A673 (cell line): ENCODE measurements around the gene FRMD4B. TPM values are rescaled to one million over a fixed set of nuclear protein-coding genes. Genes with fewer than 3 reads are reported as not detected.

Experiments used
- BruUV-seq: library from RNA; stranded (reverse); fragments of 400-500 nt; replicated peaks from 2 replicates; lab custom pipeline; 2021; lab: Mats Ljungman, UMichigan
- CTCF ChIA-PET: fragments of 300-600 bp; sonication (Branson Sonifier 250); formaldehyde crosslinking; loops from one replicate; lab custom pipeline; 2022; ENCODE audit warnings: antibody characterized with exemption; lab: Charles Lee
- POLR2A ChIA-PET: fragments of 300-600 bp; sonication (Branson Sonifier 250); formaldehyde crosslinking; loops from one replicate; lab custom pipeline; 2022; ENCODE audit warnings: antibody characterized with exemption; ENCODE audit not compliant: low non-redundant PET; lab: Charles Lee
- DNase-seq: peaks from one replicate; pipeline ENCODE4 v3.0.0-alpha.2; 2015; ENCODE audit warnings: low spot score
- H3K27ac ChIP-seq: fragments of 200-600 bp; sonication (generic); 2 replicates; pipeline ENCODE4 v1.5.1; 2016; ENCODE audit warnings: mixed run types, low read depth, mild to moderate bottlenecking, mixed read lengths, antibody characterized with exemption, low read length; ENCODE audit not compliant: poor library complexity, severe bottlenecking
- H3K27me3 ChIP-seq: fragments of 200-600 bp; sonication (generic); replicated peaks from 2 replicates; pipeline ENCODE4 v1.6.1; 2017; ENCODE audit warnings: mixed run types, low read depth, mild to moderate bottlenecking, mixed read lengths, antibody characterized with exemption, low read length; ENCODE audit not compliant: insufficient read depth, poor library complexity
- H3K36me3 ChIP-seq: fragments of 200-600 bp; sonication (generic); 2 replicates; pipeline ENCODE4 v1.6.1; 2016; ENCODE audit warnings: mixed run types, mild to moderate bottlenecking, mixed read lengths, antibody characterized with exemption, low read length; ENCODE audit not compliant: insufficient read depth, poor library complexity, severe bottlenecking
- H3K4me1 ChIP-seq: fragments of 200-600 bp; sonication (generic); 2 replicates; pipeline ENCODE4 v1.6.1; 2017; ENCODE audit warnings: mixed run types, mild to moderate bottlenecking, mixed read lengths, antibody characterized with exemption, low read length; ENCODE audit not compliant: insufficient read depth, poor library complexity, severe bottlenecking
- H3K4me3 ChIP-seq: fragments of 200-600 bp; sonication (generic); 2 replicates; pipeline ENCODE4 v1.5.1; 2016; ENCODE audit warnings: low read depth, mixed run types, mild to moderate bottlenecking, mixed read lengths, low read length; ENCODE audit not compliant: poor library complexity, severe bottlenecking
- H3K9me3 ChIP-seq: fragments of 200-600 bp; sonication (generic); 2 replicates; pipeline ENCODE4 v1.6.1; 2016; ENCODE audit warnings: mixed run types, low read depth, mild to moderate bottlenecking, mixed read lengths, antibody characterized with exemption, low read length; ENCODE audit not compliant: poor library complexity, severe bottlenecking
- CTCF ChIP-seq: fragments of 300-800, 200-600 bp; sonication (generic); conservative IDR thresholded peaks from 2 replicates; pipeline ENCODE4 v1.5.1; 2017; ENCODE audit warnings: low read depth, mild to moderate bottlenecking, antibody characterized with exemption, low read length, moderate library complexity, mixed read lengths
- EZH2 ChIP-seq: fragments of 200-600 bp; sonication (generic); IDR thresholded peaks from 2 replicates; pipeline ENCODE4 v1.6.1; 2017; ENCODE audit warnings: borderline replicate concordance, low read depth, mild to moderate bottlenecking, mixed read lengths, antibody characterized with exemption, low read length; ENCODE audit not compliant: poor library complexity, severe bottlenecking
- intact Hi-C: fragments of 100-400 bp; cut with micrococcal nuclease; formaldehyde crosslinking; loops from one replicate; pipeline ENCODE4 v1.10.0; 2022; ENCODE audit not compliant: unreplicated experiment
- total RNA-seq: library from RNA; stranded (reverse); gene quantifications from 2 replicates; pipeline ENCODE4 v1.2.3, GENCODE V29; 2021

FRMD4B gene
- total RNA-seq, 1 experiment from 2014 or later: 0.21 TPM

- ChIA-PET CTCF (no interaction called here), POLR2A (no interaction called here)
- H3K4me1 ChIP-seq: no peaks in the 10 kb centered on the region
- intact Hi-C loops: no loop called here
- no peaks in the 10 kb centered on the region for H3K9me3 ChIP-seq
- no peak for DNase-seq
- H3K36me3 ChIP-seq: no peaks in the 10 kb centered on the region
- TF ChIP-seq CTCF (no peak), EZH2 (no peak)
- no TSS peak for BruUV-seq
- H3K4me3 ChIP-seq: no peak overlapping the region
- H3K27ac ChIP-seq: no peak overlapping the region
- no peaks in the 10 kb centered on the region for H3K27me3 ChIP-seq
Observed at GRCh38 chr3:69273896-69274295, 112.0 kb downstream of the FRMD4B start.

- ChIA-PET POLR2A (no interaction called here), CTCF (no interaction called here)
- BruUV-seq: no TSS peak
- H3K9me3 ChIP-seq: no peaks in the 10 kb centered on the region
- DNase-seq: no peak
- H3K36me3 ChIP-seq: no peaks in the 10 kb centered on the region
- H3K4me1 ChIP-seq: no peaks in the 10 kb centered on the region
- H3K4me3 ChIP-seq: no peak overlapping the region
- no peaks in the 10 kb centered on the region for H3K27me3 ChIP-seq
- no peak overlapping the region for H3K27ac ChIP-seq
- intact Hi-C loops: no loop called here
- TF ChIP-seq CTCF (no peak), EZH2 (no peak)
Observed at GRCh38 chr3:69272556-69272955, 113.3 kb downstream of the FRMD4B start.

- Histone ChIP-seq H3K4me3 (no peak overlapping the region), H3K9me3 (no peaks in the 10 kb centered on the region), H3K27me3 (no peaks in the 10 kb centered on the region), H3K36me3 (no peaks in the 10 kb centered on the region), H3K27ac (no peak overlapping the region), H3K4me1 (no peaks in the 10 kb centered on the region)
- no peak for DNase-seq
- ChIA-PET POLR2A (no interaction called here), CTCF (no interaction called here)
- TF ChIP-seq EZH2 (no peak), CTCF (no peak)
- intact Hi-C loops: no loop called here
- BruUV-seq: no TSS peak
Observed at GRCh38 chr3:69271098-69271497, 114.8 kb downstream of the FRMD4B start.
